Hepatocyte (in vitro differentiated cells): ENCODE data around the gene PTPRN2.

Experiments
- CTCF ChIP-seq: fragments of 200-600 bp; sonication (generic); IDR thresholded peaks from 2 replicates; pipeline ENCODE4 v1.5.1; 2016; ENCODE audit warnings: antibody characterized with exemption, mild to moderate bottlenecking; ENCODE audit not compliant: poor library complexity
- EZH2 ChIP-seq: fragments of 200-600 bp; sonication (generic); IDR thresholded peaks from 2 replicates; pipeline ENCODE4 v1.6.1; 2016; ENCODE audit warnings: antibody characterized with exemption, mild to moderate bottlenecking, borderline replicate concordance
- EZH2phosphoT487 ChIP-seq: fragments of 200-600 bp; sonication (generic); IDR thresholded peaks from one replicate; pipeline ENCODE4 v1.6.1; 2018; ENCODE audit warnings: antibody characterized with exemption, mild to moderate bottlenecking, low read depth, moderate library complexity; ENCODE audit not compliant: unreplicated experiment, severe bottlenecking

GRCh38 chr7:157887400-157887799, 700.2 kb downstream of the PTPRN2 start:
- no peak for TF ChIP-seq CTCF
- TF ChIP-seq EZH2, result no peak
- TF ChIP-seq EZH2phosphoT487, result no peak
